ENCODE data around the gene GOLT1A.

DNA sequence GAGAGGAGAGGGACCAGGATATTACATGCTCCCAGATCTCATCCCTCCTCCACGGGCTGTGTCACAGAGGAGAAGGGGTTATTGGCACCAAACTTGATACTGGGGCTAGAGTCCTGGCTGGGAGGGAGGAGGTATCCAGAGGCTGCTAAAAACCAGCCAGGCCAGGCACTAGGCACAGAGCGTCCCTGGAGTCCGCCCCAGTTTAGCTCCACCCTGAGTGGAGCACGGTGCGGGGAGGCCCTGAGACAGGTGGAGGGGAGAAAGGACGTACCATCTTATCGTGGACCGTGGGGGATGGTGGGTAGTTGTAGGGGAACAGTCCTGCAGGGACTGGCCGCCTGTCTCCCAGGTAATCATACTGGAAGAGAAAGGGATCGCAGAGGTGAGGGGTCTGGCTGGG is 42.7 kb upstream of the GOLT1A start:
- TF ChIP-seq CTCF (IDR thresholded peaks at IDR 0.05): no peak
- no peak for TF ChIP-seq JUN (IDR thresholded peaks at IDR 0.05)
- no peak for TF ChIP-seq MAFK (IDR thresholded peaks at IDR 0.05; ENCODE audit: partially characterized antibody)
- no peak for TF ChIP-seq POLR2A (IDR thresholded peaks at IDR 0.05; ENCODE audit: low read length)

Measured in A549 (cell line).